ENCODE data around the gene IL17RA. TPM values are rescaled to one million over a fixed set of nuclear protein-coding genes. Genes with fewer than 3 reads are reported as not detected.

Gene IL17RA
- total and polyA plus RNA-seq, 8 donors, result 7.6 to 61.6 (median 8.4) TPM

DNA sequence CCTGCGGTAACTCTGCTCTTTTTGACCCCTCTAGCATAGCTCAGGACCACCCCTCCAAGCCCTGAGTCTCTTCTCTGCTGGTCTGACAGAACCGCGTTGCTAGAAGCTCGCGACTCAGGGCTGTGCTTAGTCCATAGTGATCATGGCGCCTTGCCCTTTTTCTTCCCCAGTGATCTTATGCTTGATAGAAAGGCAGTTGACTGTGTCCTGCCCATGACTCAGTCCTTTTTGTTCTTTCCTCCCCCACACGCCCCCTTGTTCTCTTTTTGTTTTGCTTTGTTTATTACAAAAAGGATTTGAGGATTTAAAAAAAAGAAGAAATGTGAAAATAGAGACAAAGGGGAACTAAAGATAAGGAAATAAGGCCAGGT, 17.5 kb downstream of the IL17RA start:
- ATAC-seq (no peak), DNase-seq (no peak)
- Histone ChIP-seq H3K27ac (peak overlapping the region in 1 of 2 donors; percentile 85), H3K36me3 (peaks cover 0 to 94% of the 10 kb centered on the region in 2 donors), H3K4me1 (peaks cover 0 to 89% of the 10 kb centered on the region in 2 donors), H3K4me3 (no peak overlapping the region), H3K27me3 (no peaks in the 10 kb centered on the region), H3K9me3 (no peaks in the 10 kb centered on the region)
- intact Hi-C loops (cut with DNase I), result no loop called here
- TF ChIP-seq, protein P1, sequence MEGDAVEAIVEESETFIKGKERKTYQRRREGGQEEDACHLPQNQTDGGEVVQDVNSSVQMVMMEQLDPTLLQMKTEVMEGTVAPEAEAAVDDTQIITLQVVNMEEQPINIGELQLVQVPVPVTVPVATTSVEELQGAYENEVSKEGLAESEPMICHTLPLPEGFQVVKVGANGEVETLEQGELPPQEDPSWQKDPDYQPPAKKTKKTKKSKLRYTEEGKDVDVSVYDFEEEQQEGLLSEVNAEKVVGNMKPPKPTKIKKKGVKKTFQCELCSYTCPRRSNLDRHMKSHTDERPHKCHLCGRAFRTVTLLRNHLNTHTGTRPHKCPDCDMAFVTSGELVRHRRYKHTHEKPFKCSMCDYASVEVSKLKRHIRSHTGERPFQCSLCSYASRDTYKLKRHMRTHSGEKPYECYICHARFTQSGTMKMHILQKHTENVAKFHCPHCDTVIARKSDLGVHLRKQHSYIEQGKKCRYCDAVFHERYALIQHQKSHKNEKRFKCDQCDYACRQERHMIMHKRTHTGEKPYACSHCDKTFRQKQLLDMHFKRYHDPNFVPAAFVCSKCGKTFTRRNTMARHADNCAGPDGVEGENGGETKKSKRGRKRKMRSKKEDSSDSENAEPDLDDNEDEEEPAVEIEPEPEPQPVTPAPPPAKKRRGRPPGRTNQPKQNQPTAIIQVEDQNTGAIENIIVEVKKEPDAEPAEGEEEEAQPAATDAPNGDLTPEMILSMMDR (IDR thresholded peaks at IDR 0.05), result no peak

DNA sequence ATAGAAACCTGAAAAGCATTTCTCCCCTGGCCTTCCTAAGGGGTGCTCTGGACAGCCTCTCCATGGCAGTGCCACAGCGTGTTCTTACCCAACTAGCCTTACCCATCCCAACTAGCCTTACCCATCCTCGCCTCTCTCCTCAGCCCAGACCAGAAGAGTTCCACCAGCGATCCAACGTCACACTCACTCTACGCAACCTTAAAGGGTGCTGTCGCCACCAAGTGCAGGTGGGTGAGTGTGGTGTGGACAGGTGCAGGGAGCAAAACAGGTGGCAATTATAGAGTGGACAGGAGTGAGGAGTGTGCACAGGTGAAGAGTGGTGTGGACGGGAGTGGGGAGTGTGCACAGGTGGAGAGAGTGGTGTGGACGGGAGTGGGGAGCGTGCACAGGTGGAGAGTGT, 18.6 kb downstream of the IL17RA start:
- H3K27ac ChIP-seq, result peak overlapping the region in 1 of 2 donors; percentile 85
- DNase-seq, result no peak
- ATAC-seq, result no peak
- H3K4me3 ChIP-seq, result no peak overlapping the region
- no peaks in the 10 kb centered on the region for H3K27me3 ChIP-seq
- H3K36me3 ChIP-seq, result peaks cover 0 to 94% of the 10 kb centered on the region in 2 donors
- intact Hi-C loops (cut with DNase I), result no loop called here
- TF ChIP-seq, protein P1 (IDR thresholded peaks at IDR 0.05), result no peak
- peaks cover 0 to 89% of the 10 kb centered on the region in 2 donors for H3K4me1 ChIP-seq
- no peaks in the 10 kb centered on the region for H3K9me3 ChIP-seq

DNA sequence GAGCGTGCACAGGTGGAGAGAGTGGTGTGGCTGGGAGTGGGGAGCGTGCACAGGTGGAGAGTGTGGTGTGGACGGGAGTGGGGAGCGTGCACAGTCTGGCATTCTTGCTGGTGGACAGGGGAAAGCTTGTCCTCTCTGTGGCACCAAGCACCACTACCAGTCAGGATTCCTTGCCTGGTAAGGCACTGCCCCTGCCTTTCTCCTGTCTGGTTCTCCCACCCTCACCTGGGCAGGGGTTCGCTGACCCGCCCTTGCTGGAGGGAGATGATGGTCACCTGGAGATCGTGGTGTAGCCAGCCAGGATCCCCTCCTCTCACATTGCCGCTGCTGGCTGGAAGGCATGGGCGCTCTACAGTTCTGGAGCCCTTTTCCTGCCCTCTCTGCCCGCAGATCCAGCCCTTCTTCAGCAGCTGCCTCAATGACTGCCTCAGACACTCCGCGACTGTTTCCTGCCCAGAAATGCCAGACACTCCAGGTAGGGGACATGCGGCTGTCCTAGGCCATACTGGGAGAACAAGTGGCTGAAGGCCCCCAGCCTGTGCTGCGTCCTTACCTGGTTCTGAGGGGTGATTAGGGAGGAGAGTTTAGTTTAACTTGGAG, 19.6 kb downstream of the IL17RA start:
- Histone ChIP-seq H3K27me3 (no peaks in the 10 kb centered on the region), H3K4me1 (peaks cover 0 to 88% of the 10 kb centered on the region in 2 donors), H3K27ac (peak overlapping the region in 1 of 2 donors; percentile 87), H3K4me3 (no peak overlapping the region), H3K9me3 (no peaks in the 10 kb centered on the region), H3K36me3 (peaks cover 0 to 94% of the 10 kb centered on the region in 2 donors)
- DNase-seq (no peak), ATAC-seq (no peak)
- TF ChIP-seq, protein P1 (IDR thresholded peaks at IDR 0.05), result no peak
- intact Hi-C loops (cut with DNase I), result no loop called here

DNA sequence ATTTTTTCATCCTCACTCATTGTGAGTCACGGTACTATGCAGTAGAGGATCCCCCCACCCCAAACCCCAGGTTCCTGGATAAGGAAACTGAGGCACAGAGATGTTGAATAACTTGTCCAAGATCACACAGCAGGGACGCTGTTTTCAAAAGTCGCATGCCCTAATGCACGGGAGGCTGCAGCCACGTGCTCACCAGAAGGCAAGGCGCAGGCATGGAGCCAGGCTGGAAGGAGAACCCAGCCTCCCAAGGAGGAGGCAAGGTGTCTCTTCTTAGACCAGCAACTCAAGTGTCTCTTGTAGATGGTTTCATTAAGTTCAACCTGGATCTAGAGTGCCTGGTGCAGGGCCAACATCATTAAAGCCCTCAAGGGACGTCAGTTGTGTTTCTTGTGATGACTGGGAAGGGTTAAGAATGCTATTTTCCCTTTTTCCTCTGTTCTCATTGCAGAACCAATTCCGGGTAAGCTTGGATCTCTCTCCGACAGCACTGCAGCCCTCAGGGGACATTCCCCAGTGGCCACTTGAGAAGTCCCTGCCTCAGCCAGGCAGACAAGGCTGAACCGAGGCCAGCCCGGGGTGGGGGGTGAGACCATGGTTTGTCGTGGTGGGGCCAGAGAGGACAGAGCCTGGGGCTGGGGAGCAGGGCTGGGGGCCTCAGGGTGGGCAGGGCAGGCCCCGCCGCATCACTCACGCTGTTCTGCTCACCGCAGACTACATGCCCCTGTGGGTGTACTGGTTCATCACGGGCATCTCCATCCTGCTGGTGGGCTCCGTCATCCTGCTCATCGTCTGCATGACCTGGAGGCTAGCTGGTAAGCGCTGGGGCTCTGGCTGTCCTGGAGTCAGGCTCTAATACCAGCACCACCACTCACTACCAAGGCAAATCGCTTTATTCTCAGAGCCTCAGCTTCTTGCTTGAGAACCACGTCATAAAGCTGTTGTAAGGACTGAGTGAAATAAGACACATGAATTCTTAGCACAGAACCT, 20.6 kb downstream of the IL17RA start:
- no peak for DNase-seq
- no peak overlapping the region for H3K4me3 ChIP-seq
- H3K9me3 ChIP-seq, result no peaks in the 10 kb centered on the region
- intact Hi-C loops (cut with DNase I), result no loop called here
- H3K27me3 ChIP-seq, result no peaks in the 10 kb centered on the region
- peaks cover 0 to 88% of the 10 kb centered on the region in 2 donors for H3K4me1 ChIP-seq
- no peak for ATAC-seq
- H3K27ac ChIP-seq, result peak overlapping the region in 1 of 2 donors; percentile 87
- TF ChIP-seq, protein P1 (IDR thresholded peaks at IDR 0.05), result no peak
- peaks cover 0 to 94% of the 10 kb centered on the region in 2 donors for H3K36me3 ChIP-seq
